TTC549 (cell line): ENCODE measurements around the gene MRPL2.

Source experiments
- FAIRE-seq: peaks from 2 replicates; lab custom pipeline; 2012; peaks lifted over from hg19 to GRCh38; lab: Jason Lieb, UNC

Gene MRPL2

GRCh38 chr6:43019152-43019551, 40.1 kb downstream of the MRPL2 start:
- no peak for FAIRE-seq

- FAIRE-seq, result no peak
These were observed 42.3 kb downstream of the MRPL2 start for GRCh38 chr6:43016943-43017334.

GRCh38 chr6:43016176-43016942, 42.9 kb downstream of the MRPL2 start:
- FAIRE-seq, result no peak

DNA sequence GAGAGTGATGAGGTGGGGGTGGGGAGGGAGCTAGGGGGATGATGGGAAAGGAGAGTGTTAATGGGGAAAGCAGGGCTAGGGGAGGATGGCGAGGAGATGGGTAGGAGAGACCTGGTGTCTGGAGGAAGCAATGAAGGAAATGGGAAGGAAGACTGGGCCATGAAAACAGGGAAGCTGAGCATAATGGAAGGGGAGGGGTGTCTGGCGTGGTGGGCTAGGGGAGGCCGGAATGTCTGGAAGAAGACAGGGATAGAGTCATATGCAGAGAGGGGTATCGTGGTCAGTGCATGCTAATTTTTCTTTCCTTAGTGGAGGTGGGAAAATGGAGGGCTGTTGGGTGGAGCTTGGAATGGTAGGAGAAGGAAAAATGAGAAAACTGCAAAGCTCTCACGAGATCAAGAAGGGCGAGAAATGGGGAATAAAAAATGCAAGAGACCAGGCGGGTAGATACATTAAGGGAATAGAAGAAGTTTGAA, 44.8 kb downstream of the MRPL2 start:
- no peak for FAIRE-seq

DNA sequence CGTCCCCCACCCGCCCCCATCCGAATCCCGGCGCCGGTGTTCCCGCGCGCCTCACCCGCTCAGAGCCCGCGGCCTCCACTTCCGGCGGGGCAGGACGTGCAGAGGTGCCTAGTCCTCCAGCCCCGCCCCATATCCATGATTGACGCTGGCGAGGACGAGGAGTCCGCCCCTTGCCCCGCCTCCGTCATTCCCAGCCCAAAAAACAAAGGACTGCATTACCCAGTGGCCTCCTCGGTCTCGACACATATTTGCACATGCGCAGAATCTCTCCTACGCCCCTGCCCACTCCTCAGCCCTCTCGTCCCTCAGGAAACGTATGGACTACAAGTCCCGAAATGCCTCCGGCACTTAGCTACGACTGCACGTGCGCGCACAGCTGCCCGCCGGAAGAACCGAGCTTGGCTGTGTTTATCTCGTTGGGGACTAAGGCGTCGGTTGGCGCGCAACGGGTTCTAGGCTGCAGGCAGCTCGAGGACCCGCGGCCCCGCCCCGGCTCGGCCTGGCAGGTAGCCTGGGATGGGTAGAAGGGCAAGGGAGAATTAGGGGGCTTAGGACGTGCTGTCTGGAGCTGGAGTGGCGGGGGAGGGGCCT, 45.3 kb downstream of the MRPL2 start, which contains the start of the genes KLHDC3 and MEA1:
Gene KLHDC3 (plus strand): TSS at position 407 of the 591 bp plus-strand sequence. CDS start 2,944 bp downstream, outside the sequence.
Gene MEA1 (minus strand): TSS at position 104 of the 591 bp plus-strand sequence. CDS start 133 bp downstream, outside the sequence.
- FAIRE-seq, result peak; percentile 95

- FAIRE-seq, result no peak
These were observed 46.0 kb downstream of the MRPL2 start for GRCh38 chr6:43013097-43013842.

- FAIRE-seq, result no peak
These were observed 46.9 kb downstream of the MRPL2 start for GRCh38 chr6:43012364-43012763.

- FAIRE-seq, result no peak
These were observed 48.0 kb downstream of the MRPL2 start for GRCh38 chr6:43011207-43011606.

GRCh38 chr6:43009124-43009523, 50.1 kb downstream of the MRPL2 start:
- FAIRE-seq, result no peak

DNA sequence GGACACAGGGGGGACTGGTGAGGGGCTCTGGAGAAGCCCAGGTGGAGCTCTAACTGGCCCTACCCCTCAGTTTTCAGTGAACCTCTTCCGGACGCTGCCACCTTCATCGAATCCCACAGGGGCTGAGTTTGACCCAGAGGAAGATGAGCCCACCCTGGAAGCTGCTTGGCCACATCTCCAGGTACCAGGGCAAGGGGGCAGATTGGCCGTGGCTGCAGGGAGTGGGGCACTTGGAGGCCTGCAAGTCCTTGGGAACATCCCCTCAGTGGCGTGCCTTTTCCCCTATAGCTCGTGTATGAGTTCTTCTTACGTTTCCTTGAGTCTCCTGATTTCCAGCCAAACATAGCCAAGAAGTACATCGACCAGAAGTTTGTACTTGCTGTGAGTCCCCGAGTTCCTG, 52.1 kb downstream of the MRPL2 start:
- no peak for FAIRE-seq

DNA sequence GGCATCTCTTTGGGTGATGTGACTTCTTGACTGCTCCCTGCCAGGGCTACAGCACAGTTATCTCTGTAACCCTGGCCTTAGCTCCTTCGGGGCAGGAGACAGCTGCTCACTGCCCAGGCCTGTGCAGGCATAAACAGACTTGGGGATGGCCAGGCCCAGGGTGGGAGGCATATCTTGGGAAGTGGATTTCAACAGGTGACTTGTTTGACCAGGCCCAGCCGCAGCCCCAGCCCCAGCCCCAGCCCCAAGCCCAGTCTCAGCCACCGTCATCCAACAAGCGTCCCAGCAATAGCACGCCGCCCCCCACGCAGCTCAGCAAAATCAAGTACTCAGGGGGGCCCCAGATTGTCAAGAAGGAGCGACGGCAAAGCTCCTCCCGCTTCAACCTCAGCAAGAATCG, 53.0 kb downstream of the MRPL2 start:
- FAIRE-seq, result no peak

- FAIRE-seq, result no peak
These were observed 53.4 kb downstream of the MRPL2 start for GRCh38 chr6:43005844-43006243.
